Transverse colon (tissue), 4 donors: ENCODE data around the gene GRIN3B. TPM values are rescaled to one million over a fixed set of nuclear protein-coding genes. Genes with fewer than 3 reads are reported as not detected.

Experiments used
- DNase-seq: peaks from one replicate; pipeline ENCODE4 v3.0.0-alpha.2; 2019
- H3K27ac ChIP-seq, 4 donors: fragments of 200-600 bp; sonication (generic); 2 replicates each; pipeline ENCODE4 v1.5.1; 2016 to 2018; ENCODE audit warnings: inconsistent platforms in 4 of 4
- H3K27me3 ChIP-seq: fragments of 200-600 bp; sonication (generic); 2 replicates; pipeline ENCODE4 v1.5.1; 2017; ENCODE audit warnings: inconsistent platforms
- H3K36me3 ChIP-seq, 4 donors: fragments of 200-600 bp; sonication (generic); 2 replicates each; pipeline ENCODE4 v1.5.1; 2017 to 2019; ENCODE audit warnings: inconsistent platforms in 4 of 4
- H3K4me1 ChIP-seq, 4 donors: fragments of 200-600 bp; sonication (generic); 2 replicates each; pipeline ENCODE4 v1.5.1; 2017 to 2020; ENCODE audit warnings: inconsistent platforms in 4 of 4
- H3K4me3 ChIP-seq, 4 donors: fragments of 200-600 bp; sonication (generic); 1 replicate in 1 of 4; 2 replicates in 3 of 4; pipeline versions ENCODE4 v1.5.1 to v1.6.1; 2017 to 2019; ENCODE audit warnings: inconsistent platforms in 4 of 4
- H3K9me3 ChIP-seq, 2 donors: fragments of 200-600 bp; sonication (generic); 2 replicates each; pipeline ENCODE4 v1.5.1; 2017 to 2019; ENCODE audit warnings: inconsistent platforms in 2 of 2
- EP300 ChIP-seq: sonication (generic); formaldehyde crosslinking; IDR thresholded peaks from one replicate; pipeline ENCODE4 v1.6.1; 2017; ENCODE audit warnings: antibody characterized with exemption, low read depth
- POLR2A ChIP-seq: fragments of 450-650 bp; IDR thresholded peaks from one replicate; pipeline ENCODE4 v1.6.1; 2016; ENCODE audit warnings: antibody characterized with exemption, mild to moderate bottlenecking, moderate library complexity
- POLR2AphosphoS5 ChIP-seq, 3 donors: sonication (generic); formaldehyde crosslinking; IDR thresholded peaks; one replicate each; pipeline ENCODE4 v1.6.1; 2016; ENCODE audit warnings: antibody characterized with exemption in 3 of 3
- WGBS, 2 donors: methylation state at CpG; one replicate each; pipeline ENCODE4 v1.1.5; 2018; ENCODE audit warnings: low coverage in 1 of 2; 5-methylcytosine and 5-hydroxymethylcytosine counted together
- in situ Hi-C, 4 donors: fragments of 200-750 bp; cut with MboI; loops; one replicate each; pipeline versions ENCODE4 v1.15.0 to v1.15.1; 2017; ENCODE audit warnings: low sequenced_read_pairs in 3 of 4, low pct_ligation_motif_present in 1 of 4, low pct_unique_long_range_greater_than_20kb in 1 of 4
- intact Hi-C: fragments of 100-400 bp; cut with DNase I; formaldehyde crosslinking; loops from one replicate; pipeline ENCODE4 v1.15.1; 2023; ENCODE audit warnings: low total_unique reads
- total RNA-seq, 4 donors: library from RNA; depleted of rRNA; stranded (reverse); fragments of >200 nt; gene quantifications; one replicate each; pipeline ENCODE4 v1.1.0, GENCODE V29; 2016
- TF ChIP-seq, protein P1 (sequence below), 5 experiments: fragments of 200-600 bp in 3 of 5; fragments of 450-650 bp in 2 of 5; sonication (generic) in 3 of 5; IDR thresholded peaks; 1 replicate in 2 of 5; 2 replicates in 3 of 5; pipeline ENCODE4 v1.5.1; 2016 to 2017; ENCODE audit warnings: antibody characterized with exemption in 5 of 5, inconsistent platforms in 3 of 5, mild to moderate bottlenecking in 2 of 5, moderate library complexity in 1 of 5

GRIN3B gene
- total RNA-seq, 4 donors from 2014 or later = 1.6 TPM; not detected in 3

DNA sequence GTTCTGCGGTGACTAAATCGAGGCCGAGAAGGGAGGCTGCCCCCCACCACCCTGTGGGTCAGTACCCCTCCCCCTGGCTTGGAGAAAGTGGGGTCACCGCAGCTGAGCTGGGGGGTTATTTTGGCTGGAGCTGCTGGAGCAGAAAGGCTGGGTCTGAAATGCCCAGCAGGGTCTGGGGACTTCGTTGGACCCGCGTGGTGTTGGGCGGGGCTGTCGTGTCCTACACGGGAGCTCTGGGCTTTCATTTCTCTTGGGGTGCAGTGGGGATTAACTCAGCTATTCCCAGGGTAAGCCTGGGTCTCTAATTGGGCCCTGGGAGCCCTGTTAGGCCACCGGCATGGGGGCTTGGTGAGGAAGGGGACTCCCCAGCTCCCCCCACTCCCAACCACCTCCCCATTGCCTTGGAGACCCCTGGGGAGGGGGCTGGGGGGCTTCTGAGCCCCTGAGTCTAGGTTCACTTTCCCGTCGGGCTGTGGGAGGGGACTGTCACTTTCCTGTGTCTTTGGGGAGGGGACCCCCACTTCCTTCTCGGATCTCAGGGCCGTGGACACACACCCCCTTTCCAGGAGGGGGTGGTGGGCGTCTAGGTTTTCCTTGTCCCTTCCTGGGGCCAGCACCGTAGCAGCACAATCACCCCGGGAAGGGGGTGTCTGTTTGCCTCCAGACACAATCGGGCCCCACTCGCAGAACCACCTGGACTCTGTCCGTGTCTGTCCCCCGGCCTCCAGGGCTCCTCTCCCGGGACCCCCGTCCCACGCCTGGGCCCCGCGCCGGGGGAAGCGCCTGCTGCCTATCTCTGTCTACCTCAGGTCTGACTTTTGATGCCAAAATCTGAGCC lies 26.3 kb upstream of the GRIN3B start:
- H3K4me3 ChIP-seq = no peak overlapping the region
- peaks cover under 1% of the 10 kb centered on the region for H3K27me3 ChIP-seq
- H3K27ac ChIP-seq = no peak overlapping the region
- peaks cover 0 to 24% (median 12%) of the 10 kb centered on the region in 4 donors for H3K36me3 ChIP-seq
- WGBS, 2 donors = 82% methylated on average over 28 of the region's 29 CpGs; no CpG with 5 or more reads in 1 of the 2 donors
- H3K9me3 ChIP-seq = peaks cover 8% of the 10 kb centered on the region in 2 donors
- intact Hi-C loops (loop anchor here (10.0 kb wide), 1 partner anchor 209 kb away; no protein-coding TSS in a partner anchor), in situ Hi-C loops (no loop called here)
- TF ChIP-seq POLR2AphosphoS5 (IDR thresholded peaks at IDR 0.05) = no peak
- no peak for TF ChIP-seq POLR2A
- TF ChIP-seq EP300 = no peak
- TF ChIP-seq, protein P1, sequence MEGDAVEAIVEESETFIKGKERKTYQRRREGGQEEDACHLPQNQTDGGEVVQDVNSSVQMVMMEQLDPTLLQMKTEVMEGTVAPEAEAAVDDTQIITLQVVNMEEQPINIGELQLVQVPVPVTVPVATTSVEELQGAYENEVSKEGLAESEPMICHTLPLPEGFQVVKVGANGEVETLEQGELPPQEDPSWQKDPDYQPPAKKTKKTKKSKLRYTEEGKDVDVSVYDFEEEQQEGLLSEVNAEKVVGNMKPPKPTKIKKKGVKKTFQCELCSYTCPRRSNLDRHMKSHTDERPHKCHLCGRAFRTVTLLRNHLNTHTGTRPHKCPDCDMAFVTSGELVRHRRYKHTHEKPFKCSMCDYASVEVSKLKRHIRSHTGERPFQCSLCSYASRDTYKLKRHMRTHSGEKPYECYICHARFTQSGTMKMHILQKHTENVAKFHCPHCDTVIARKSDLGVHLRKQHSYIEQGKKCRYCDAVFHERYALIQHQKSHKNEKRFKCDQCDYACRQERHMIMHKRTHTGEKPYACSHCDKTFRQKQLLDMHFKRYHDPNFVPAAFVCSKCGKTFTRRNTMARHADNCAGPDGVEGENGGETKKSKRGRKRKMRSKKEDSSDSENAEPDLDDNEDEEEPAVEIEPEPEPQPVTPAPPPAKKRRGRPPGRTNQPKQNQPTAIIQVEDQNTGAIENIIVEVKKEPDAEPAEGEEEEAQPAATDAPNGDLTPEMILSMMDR (IDR thresholded peaks at IDR 0.05) = no peak
- no peak for DNase-seq
- no peaks in the 10 kb centered on the region for H3K4me1 ChIP-seq

DNA sequence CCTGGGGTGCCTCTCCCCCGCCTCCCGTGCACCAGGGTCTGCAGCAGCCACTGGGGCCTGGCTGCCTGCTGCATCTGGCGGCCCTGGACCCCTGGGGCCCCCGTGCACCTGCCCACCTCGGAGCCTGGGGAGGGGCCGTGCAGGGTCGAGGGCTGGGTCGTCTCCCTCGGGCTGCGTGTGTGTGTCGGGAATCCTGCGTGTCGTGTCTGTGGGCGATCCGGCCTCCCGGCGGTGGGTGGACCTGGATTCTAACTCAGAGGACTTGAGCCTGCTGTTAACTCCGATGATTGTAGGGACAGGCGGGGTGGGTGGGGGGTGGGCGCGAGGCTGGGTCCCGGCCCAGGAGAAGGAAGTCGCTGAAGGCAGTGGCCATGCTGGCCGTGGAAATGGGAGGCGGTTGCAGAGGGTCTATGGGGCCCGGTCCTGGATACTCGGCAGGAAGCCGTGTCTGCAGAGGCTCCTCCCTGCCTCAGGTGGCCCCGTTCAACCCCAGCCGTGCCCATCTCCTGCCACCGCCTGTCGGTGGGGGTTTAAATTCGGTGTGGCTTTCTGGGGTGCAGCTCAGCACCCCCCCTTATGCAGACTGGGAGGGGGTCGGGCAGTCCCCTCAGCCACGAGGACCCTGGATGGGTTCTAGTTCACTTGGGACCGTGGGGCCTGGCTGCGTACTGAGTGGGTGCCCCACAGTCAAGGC lies 25.5 kb upstream of the GRIN3B start:
- intact Hi-C loops = loop anchor here (10.0 kb wide), 1 partner anchor 210 kb away; no protein-coding TSS in a partner anchor
- 88% methylated on average over 23 of the region's 37 CpGs; no CpG with 5 or more reads in 1 of the 2 donors for WGBS, 2 donors
- Histone ChIP-seq H3K4me3 (no peak overlapping the region), H3K27me3 (peaks cover 6% of the 10 kb centered on the region), H3K36me3 (peaks cover 0 to 18% (median 10%) of the 10 kb centered on the region in 4 donors), H3K27ac (no peak overlapping the region), H3K9me3 (peaks cover 8% of the 10 kb centered on the region in 2 donors), H3K4me1 (no peaks in the 10 kb centered on the region)
- in situ Hi-C loops = loop anchor here in 1 of 4 donors (25.0 kb wide), 1 partner anchor 112 kb away; the partner anchor contains the start of genes CFD and ELANE
- DNase-seq = no peak
- TF ChIP-seq EP300 (no peak), POLR2AphosphoS5 (IDR thresholded peaks at IDR 0.05) (no peak), POLR2A (no peak)

DNA sequence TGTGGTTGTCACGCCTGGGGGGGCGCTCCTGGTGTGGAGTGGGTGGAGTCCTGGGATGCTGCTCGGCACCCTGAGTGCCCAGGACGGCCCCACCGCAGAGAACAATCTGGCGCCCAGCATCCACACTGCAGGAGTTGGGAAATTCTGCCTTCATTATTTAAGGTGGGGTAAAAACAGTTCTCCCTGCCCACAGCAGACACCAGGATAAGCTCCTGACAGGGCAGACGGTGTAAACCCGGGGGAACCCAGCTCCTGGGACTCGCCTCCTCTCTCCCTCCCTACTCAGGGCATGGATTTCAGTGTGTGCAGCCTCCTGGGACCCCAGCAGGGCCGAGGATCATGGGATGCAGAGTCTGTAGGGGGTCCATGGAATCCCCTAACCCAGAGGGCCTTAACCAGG lies 23.7 kb upstream of the GRIN3B start:
- Histone ChIP-seq H3K27me3 (peaks cover 6% of the 10 kb centered on the region), H3K27ac (no peak overlapping the region), H3K36me3 (peaks cover 0 to 8% (median under 1%) of the 10 kb centered on the region in 4 donors), H3K9me3 (no peaks in the 10 kb centered on the region), H3K4me1 (no peaks in the 10 kb centered on the region), H3K4me3 (no peak overlapping the region)
- no peak for DNase-seq
- TF ChIP-seq POLR2AphosphoS5 (IDR thresholded peaks at IDR 0.05) (no peak), EP300 (no peak), POLR2A (no peak)
- TF ChIP-seq, protein P1 (IDR thresholded peaks at IDR 0.05) = no peak
- intact Hi-C loops (loop anchor here (10.0 kb wide), 1 partner anchor 212 kb away; no protein-coding TSS in a partner anchor), in situ Hi-C loops (loop anchor here in 1 of 4 donors (25.0 kb wide), 1 partner anchor 114 kb away; the partner anchor contains the start of genes CFD and ELANE)
- WGBS, 2 donors = 82% methylated on average over 10 of the region's 10 CpGs; no CpG with 5 or more reads in 1 of the 2 donors

DNA sequence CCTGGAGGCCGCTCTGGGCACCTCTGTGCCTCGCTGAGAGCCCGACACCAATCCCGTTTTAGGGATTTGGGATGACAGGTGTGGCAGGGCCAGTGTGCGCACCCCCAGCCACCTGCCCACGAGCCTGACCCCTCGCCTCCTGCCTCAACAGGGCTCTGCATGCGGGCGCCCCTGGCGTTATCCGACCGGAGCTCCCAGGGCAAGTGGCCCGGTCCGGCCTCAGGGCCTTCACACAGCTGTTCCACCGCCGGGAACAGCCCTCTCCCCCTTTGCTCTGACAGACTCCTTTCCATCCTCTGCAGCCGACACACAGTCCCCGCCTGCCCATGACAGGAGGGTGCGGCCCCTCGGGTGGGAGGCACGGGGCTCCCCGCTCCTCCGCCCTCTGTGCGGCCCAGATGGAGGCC lies 23.2 kb upstream of the GRIN3B start:
- Histone ChIP-seq H3K4me3 (no peak overlapping the region), H3K4me1 (no peaks in the 10 kb centered on the region), H3K9me3 (no peaks in the 10 kb centered on the region), H3K27ac (no peak overlapping the region), H3K36me3 (peaks cover 0 to 2% (median 0%) of the 10 kb centered on the region in 4 donors), H3K27me3 (peaks cover 6% of the 10 kb centered on the region)
- WGBS, 2 donors = 78% methylated on average over 23 of the region's 24 CpGs; no CpG with 5 or more reads in 1 of the 2 donors
- intact Hi-C loops = loop anchor here (10.0 kb wide), 1 partner anchor 212 kb away; no protein-coding TSS in a partner anchor
- DNase-seq = no peak
- in situ Hi-C loops = loop anchor here in 1 of 4 donors (25.0 kb wide), 1 partner anchor 115 kb away; the partner anchor contains the start of genes CFD and ELANE
- TF ChIP-seq POLR2AphosphoS5 (IDR thresholded peaks at IDR 0.05) (no peak), POLR2A (no peak), EP300 (no peak)
- TF ChIP-seq, protein P1 (IDR thresholded peaks at IDR 0.05) = no peak
